Measurements from ENCODE around the gene CNNM2. TPM values are rescaled to one million over a fixed set of nuclear protein-coding genes. Genes with fewer than 3 reads are reported as not detected.

Gene CNNM2
- total RNA-seq, 1 experiment from 2014 or later, result 16.1 TPM

DNA sequence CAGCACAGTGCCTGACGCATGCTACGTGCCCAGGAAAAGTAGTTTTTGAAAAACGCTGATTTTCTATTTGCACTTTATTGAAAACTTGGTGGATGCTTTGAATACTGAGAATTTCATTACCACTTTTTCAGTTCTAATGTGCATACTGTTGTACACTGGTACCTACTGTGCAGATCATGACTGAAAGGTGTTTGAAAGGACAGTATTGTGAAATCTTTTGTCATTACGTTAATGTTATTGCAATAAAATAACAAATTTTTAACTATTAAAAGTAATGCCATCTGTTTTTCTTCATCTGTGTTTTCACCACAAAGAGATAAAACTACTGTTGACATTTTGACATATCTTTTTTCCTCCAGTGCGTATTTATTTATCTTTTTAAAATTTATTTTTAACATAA lies 42.1 kb downstream of the CNNM2 start:
- H3K4me1 ChIP-seq, result peaks cover 17% of the 10 kb centered on the region
- BruUV-seq (replicated peaks), result no TSS peak
- Mint-ChIP-seq H3K4me1 (ENCODE audit: low read depth, unreplicated experiment) (peaks cover 4% of the 10 kb centered on the region), H3K9me3 (ENCODE audit: unreplicated experiment) (no peaks in the 10 kb centered on the region), H3K27me3 (ENCODE audit: insufficient read depth, unreplicated experiment) (no peaks in the 10 kb centered on the region), H3K36me3 (ENCODE audit: insufficient read depth, unreplicated experiment) (no peaks in the 10 kb centered on the region), H3K4me3 (ENCODE audit: unreplicated experiment) (no peak overlapping the region), H3K27ac (ENCODE audit: unreplicated experiment) (no peak overlapping the region)
- no peaks in the 10 kb centered on the region for H3K9me3 ChIP-seq
- intact Hi-C loops (cut with micrococcal nuclease; ENCODE audit: unreplicated experiment), result no loop called here
- no peaks in the 10 kb centered on the region for H3K27me3 ChIP-seq (replicated peaks; ENCODE audit: control insufficient read depth, insufficient read depth, low read length)
- no peaks in the 10 kb centered on the region for H3K36me3 ChIP-seq (ENCODE audit: control insufficient read depth, insufficient read depth, low read length)
- TF ChIP-seq, protein P1, sequence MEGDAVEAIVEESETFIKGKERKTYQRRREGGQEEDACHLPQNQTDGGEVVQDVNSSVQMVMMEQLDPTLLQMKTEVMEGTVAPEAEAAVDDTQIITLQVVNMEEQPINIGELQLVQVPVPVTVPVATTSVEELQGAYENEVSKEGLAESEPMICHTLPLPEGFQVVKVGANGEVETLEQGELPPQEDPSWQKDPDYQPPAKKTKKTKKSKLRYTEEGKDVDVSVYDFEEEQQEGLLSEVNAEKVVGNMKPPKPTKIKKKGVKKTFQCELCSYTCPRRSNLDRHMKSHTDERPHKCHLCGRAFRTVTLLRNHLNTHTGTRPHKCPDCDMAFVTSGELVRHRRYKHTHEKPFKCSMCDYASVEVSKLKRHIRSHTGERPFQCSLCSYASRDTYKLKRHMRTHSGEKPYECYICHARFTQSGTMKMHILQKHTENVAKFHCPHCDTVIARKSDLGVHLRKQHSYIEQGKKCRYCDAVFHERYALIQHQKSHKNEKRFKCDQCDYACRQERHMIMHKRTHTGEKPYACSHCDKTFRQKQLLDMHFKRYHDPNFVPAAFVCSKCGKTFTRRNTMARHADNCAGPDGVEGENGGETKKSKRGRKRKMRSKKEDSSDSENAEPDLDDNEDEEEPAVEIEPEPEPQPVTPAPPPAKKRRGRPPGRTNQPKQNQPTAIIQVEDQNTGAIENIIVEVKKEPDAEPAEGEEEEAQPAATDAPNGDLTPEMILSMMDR (IDR thresholded peaks at IDR 0.05; ENCODE audit: insufficient read depth in 1 of 2, low read depth in 1 of 2, low read length in 1 of 2, severe bottlenecking in 1 of 2, unreplicated experiment in 1 of 2), result no peak
- ChIA-PET POLR2A (interaction anchor here (0.7 kb wide), 1 partner anchor 1453 kb away, joined by 6 read pairs; no protein-coding TSS in a partner anchor), CTCF (interaction anchor here (0.6 kb wide), 1 partner anchor 834 kb away, joined by 5 read pairs; no protein-coding TSS in a partner anchor)
- H3K4me3 ChIP-seq (ENCODE audit: low read depth, low read length), result no peak overlapping the region
- DNase-seq, result no peak

GRCh38 chr10:102962267-102962666 lies 44.2 kb downstream of the CNNM2 start:
- BruUV-seq (replicated peaks), result no TSS peak
- Mint-ChIP-seq H3K9me3 (ENCODE audit: unreplicated experiment) (no peaks in the 10 kb centered on the region), H3K4me1 (ENCODE audit: low read depth, unreplicated experiment) (peaks cover 20% of the 10 kb centered on the region), H3K36me3 (ENCODE audit: insufficient read depth, unreplicated experiment) (no peaks in the 10 kb centered on the region), H3K27ac (ENCODE audit: unreplicated experiment) (no peak overlapping the region), H3K4me3 (ENCODE audit: unreplicated experiment) (no peak overlapping the region), H3K27me3 (ENCODE audit: insufficient read depth, unreplicated experiment) (no peaks in the 10 kb centered on the region)
- CTCF ChIA-PET, result no interaction called here
- no peak overlapping the region for H3K4me3 ChIP-seq (ENCODE audit: low read depth, low read length)
- H3K9me3 ChIP-seq, result no peaks in the 10 kb centered on the region
- no peaks in the 10 kb centered on the region for H3K27me3 ChIP-seq (replicated peaks; ENCODE audit: control insufficient read depth, insufficient read depth, low read length)
- intact Hi-C loops (cut with micrococcal nuclease; ENCODE audit: unreplicated experiment), result no loop called here
- H3K4me1 ChIP-seq, result peaks cover 30% of the 10 kb centered on the region
- TF ChIP-seq, protein P1 (IDR thresholded peaks at IDR 0.05; ENCODE audit: insufficient read depth in 1 of 2, low read depth in 1 of 2, low read length in 1 of 2, severe bottlenecking in 1 of 2, unreplicated experiment in 1 of 2), result no peak
- no peaks in the 10 kb centered on the region for H3K36me3 ChIP-seq (ENCODE audit: control insufficient read depth, insufficient read depth, low read length)
- no peak for DNase-seq
- POLR2A ChIA-PET, result no interaction called here

GRCh38 chr10:102962951-102963755 lies 45.1 kb downstream of the CNNM2 start:
- TF ChIP-seq, protein P1 (IDR thresholded peaks at IDR 0.05; ENCODE audit: insufficient read depth in 1 of 2, low read depth in 1 of 2, low read length in 1 of 2, severe bottlenecking in 1 of 2, unreplicated experiment in 1 of 2), result no peak
- Mint-ChIP-seq H3K27ac (ENCODE audit: unreplicated experiment) (no peak overlapping the region), H3K4me1 (ENCODE audit: low read depth, unreplicated experiment) (peaks cover 20% of the 10 kb centered on the region), H3K9me3 (ENCODE audit: unreplicated experiment) (no peaks in the 10 kb centered on the region), H3K27me3 (ENCODE audit: insufficient read depth, unreplicated experiment) (no peaks in the 10 kb centered on the region), H3K4me3 (ENCODE audit: unreplicated experiment) (no peak overlapping the region), H3K36me3 (ENCODE audit: insufficient read depth, unreplicated experiment) (no peaks in the 10 kb centered on the region)
- POLR2A ChIA-PET, result no interaction called here
- no peak overlapping the region for H3K4me3 ChIP-seq (ENCODE audit: low read depth, low read length)
- H3K4me1 ChIP-seq, result peaks cover 30% of the 10 kb centered on the region
- H3K27me3 ChIP-seq (replicated peaks; ENCODE audit: control insufficient read depth, insufficient read depth, low read length), result no peaks in the 10 kb centered on the region
- no TSS peak for BruUV-seq (replicated peaks)
- DNase-seq, result peak in 1 of 2 experiments; percentile 8
- no peaks in the 10 kb centered on the region for H3K9me3 ChIP-seq
- no peaks in the 10 kb centered on the region for H3K36me3 ChIP-seq (ENCODE audit: control insufficient read depth, insufficient read depth, low read length)
- intact Hi-C loops (cut with micrococcal nuclease; ENCODE audit: unreplicated experiment), result loop anchor here (1.0 kb wide), 1 partner anchor 46 kb away; no protein-coding TSS in a partner anchor
- CTCF ChIA-PET, result no interaction called here
